ENCODE data around the gene ARMS2.

The ARMS2 gene

DNA sequence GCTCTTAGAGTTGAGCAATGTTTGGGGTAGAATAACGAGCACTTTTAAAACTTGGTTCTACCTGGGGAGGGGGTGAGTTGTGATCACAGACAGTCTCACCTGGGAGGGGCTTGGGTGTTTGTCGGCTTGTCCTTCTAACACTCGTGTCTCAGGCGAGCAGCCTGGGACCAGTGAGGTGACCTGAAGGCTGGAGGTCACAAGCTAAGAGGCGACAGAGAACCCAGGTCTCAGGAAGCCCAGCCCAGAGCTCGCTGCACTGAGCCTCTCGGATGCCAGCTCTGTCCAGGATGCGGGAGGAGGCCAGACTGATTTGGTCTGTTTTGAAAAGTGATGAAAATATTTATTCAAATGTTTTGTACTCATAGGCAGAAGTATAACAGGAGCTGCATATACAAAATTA lies 18.7 kb downstream of the ARMS2 start:
- DNase-seq (ENCODE audit: low spot score): no peak

- no peak for DNase-seq (ENCODE audit: low spot score)
Observed at GRCh38 chr10:122474131-122474818, 19.8 kb downstream of the ARMS2 start.

GRCh38 chr10:122475100-122475499 lies 20.6 kb downstream of the ARMS2 start:
- no peak for DNase-seq (ENCODE audit: low spot score)

- DNase-seq (ENCODE audit: low spot score): no peak
Observed at GRCh38 chr10:122475591-122476332, 21.3 kb downstream of the ARMS2 start.

GRCh38 chr10:122476333-122476695 lies 21.9 kb downstream of the ARMS2 start:
- no peak for DNase-seq (ENCODE audit: low spot score)

- no peak for DNase-seq (ENCODE audit: low spot score)
Observed at GRCh38 chr10:122477436-122477835, 23.0 kb downstream of the ARMS2 start.

- DNase-seq (ENCODE audit: low spot score): no peak
Observed at GRCh38 chr10:122478971-122479370, 24.5 kb downstream of the ARMS2 start.

- DNase-seq (ENCODE audit: low spot score): no peak
Observed at GRCh38 chr10:122480146-122480833, 25.8 kb downstream of the ARMS2 start.

GRCh38 chr10:122481296-122482056 lies 27.0 kb downstream of the ARMS2 start:
- DNase-seq (ENCODE audit: low spot score): no peak

- DNase-seq (ENCODE audit: low spot score): no peak
Observed at GRCh38 chr10:122484276-122485060, 30.0 kb downstream of the ARMS2 start.

GRCh38 chr10:122485670-122486069 lies 31.2 kb downstream of the ARMS2 start:
- DNase-seq (ENCODE audit: low spot score): no peak

GRCh38 chr10:122486406-122487080 lies 32.1 kb downstream of the ARMS2 start:
- DNase-seq (ENCODE audit: low spot score): no peak

DNA sequence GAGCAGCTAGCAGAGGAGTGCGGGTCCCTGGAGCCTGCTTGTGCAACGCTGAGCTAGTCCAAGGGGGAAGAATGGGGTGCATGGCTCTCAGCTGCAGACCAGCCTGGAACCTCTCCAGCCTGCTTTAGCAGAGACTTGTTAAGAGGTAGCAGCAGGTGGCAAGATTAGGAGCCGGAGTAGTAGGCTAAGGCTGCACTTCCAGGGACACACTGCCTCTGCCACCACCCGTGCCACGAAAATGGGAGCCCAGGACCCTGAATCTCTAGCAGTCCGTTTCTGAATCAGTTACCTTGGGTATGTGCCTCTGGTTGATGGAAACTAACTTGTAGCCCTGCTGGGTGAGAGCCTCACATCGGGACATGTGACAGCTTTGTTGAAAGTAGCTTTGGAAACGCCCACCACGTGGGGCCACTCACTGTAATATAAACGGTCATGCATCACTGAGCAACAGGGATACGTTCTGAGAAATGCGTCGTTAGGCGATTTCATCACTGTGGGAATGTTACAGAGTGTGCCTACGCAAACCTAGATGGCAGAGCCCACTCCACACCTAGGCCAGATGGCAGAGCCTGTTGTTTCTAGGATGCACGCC lies 32.8 kb downstream of the ARMS2 start:
- DNase-seq (ENCODE audit: low spot score): no peak

- DNase-seq (ENCODE audit: low spot score): no peak
Observed at GRCh38 chr10:122490268-122490667, 35.8 kb downstream of the ARMS2 start.

GRCh38 chr10:122490786-122491680 lies 36.6 kb downstream of the ARMS2 start:
- DNase-seq (ENCODE audit: low spot score): no peak

GRCh38 chr10:122492006-122492405 lies 37.6 kb downstream of the ARMS2 start:
- DNase-seq (ENCODE audit: low spot score): no peak

DNA sequence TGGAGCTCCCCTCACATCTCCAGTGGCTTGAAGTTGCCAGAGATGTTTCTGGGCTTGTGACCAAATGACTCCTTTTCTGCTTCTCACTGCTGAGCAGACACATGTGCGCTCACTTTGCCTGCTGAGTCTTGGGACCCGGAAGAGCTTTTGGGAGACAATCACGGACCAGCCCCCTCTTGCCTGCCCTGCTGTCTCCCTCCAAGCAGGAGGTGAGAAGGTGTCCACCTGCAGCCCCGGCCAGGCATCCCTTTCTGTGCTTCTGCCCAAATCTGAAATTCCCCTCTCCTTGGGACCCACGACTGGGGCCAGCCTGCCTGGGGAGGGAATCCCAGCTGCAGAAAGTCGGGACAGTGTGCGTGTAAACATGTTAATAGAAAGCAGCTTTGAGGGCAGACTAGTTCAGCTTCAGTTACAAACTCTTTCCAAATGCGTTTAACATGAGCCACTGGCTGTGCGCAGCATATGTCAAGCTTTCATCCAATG lies 38.6 kb downstream of the ARMS2 start:
- no peak for DNase-seq (ENCODE audit: low spot score)

- no peak for DNase-seq (ENCODE audit: low spot score)
Observed at GRCh38 chr10:122493761-122494160, 39.3 kb downstream of the ARMS2 start.

DNA sequence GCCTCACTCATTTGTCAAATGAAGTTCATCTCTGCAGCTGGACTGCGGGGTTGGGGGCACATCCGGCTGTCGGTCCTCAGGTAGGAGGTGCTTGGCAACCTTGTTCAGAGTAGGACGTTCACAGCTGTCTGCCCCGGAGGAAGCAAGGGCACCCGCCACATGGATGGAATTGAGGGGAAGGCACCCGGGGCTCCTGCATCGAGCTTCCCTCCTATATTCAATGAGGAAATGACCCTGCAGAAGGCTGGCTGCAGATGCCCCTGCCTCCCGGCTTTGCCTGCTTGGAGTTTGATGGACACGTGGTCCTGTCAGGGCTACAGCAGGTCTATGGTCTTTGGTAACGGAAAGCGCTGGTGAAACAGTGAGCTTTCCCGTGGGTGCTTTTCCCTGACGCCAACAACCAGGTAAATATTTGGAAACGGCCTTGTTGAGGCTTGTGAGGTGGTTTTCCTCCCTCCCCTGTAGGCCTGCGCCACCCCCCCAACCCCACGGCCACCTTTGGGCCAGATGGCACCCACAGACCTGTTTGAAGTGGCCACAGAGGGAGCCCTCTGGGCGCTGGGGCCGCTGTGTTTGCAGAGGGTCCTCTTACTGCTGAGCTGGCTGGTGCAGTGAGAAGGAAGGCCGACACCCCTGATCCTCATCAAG lies 39.8 kb downstream of the ARMS2 start:
- no peak for DNase-seq (ENCODE audit: low spot score)

Data from D341Med (cell line).